Thyroid gland (tissue), 4 donors: Measurements from ENCODE around the gene WDR70.

Experiments
- CTCF ChIP-seq, 6 experiments: fragments of 200-600 bp in 3 of 6; fragments of 450-650 bp in 3 of 6; sonication (generic) in 3 of 6; IDR thresholded peaks; one replicate each; pipeline ENCODE4 v1.5.1; 2016 to 2019; ENCODE audit warnings: antibody characterized with exemption in 6 of 6, mild to moderate bottlenecking in 2 of 6, inconsistent platforms in 1 of 6, moderate library complexity in 1 of 6
- POLR2A ChIP-seq, 2 donors: fragments of 450-650 bp; IDR thresholded peaks; one replicate each; pipeline ENCODE4 v1.6.1; 2017; ENCODE audit warnings: antibody characterized with exemption in 2 of 2, mild to moderate bottlenecking in 2 of 2, moderate library complexity in 1 of 2

DNA sequence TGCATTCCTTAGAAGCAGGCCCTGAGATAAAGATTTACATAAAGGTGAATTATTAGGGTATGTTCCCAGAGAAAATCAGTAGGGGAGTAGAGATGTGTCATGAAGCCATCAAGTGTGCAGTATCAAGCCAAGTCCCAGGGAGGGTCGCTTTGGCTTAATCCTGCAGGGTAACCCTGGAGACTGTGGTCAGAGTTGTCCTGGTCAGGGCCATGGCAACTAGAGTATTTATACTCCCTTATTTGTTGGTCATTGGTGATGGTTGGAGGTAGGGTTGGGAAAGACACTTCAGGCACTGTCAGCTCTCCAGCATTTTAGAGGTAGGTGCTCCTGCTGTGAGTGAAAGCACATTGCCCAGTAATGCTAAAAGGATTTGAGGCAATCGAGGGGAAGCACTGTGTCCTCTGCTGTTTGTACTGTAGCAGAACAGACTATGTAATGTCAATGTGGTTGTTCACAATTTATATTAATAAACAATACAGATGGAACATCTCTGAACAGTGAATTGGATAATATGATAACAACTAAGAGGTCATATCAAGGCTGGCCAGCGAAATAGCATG is 351.9 kb downstream of the WDR70 start:
- TF ChIP-seq CTCF (IDR thresholded peaks at IDR 0.05) (no peak), POLR2A (IDR thresholded peaks at IDR 0.05) (no peak)
